ENCODE data around the gene ETV6.

ETV6 gene

GRCh38 chr12:11837216-11837934 lies 187.9 kb downstream of the ETV6 start:
- no peak overlapping the region for H3K27ac ChIP-seq

DNA sequence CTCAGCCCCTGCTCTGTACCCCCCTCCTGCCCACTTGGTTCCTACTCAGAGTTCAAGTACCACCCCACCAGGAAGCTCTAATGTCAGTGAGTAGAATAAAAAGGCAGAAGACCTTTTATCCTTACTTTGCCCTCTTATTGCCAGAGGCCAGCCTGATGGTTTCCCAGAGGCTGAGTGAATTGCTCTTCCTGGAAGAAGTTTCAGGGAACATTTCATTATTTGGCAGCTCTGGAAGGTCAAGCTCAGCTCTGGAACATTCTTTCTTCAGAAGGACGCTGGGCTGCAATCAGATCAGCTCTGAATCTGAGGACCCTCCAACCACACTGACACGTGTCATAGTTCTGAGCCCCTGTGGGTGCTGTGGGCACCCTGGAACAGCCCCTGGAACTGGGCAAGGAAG lies 188.9 kb downstream of the ETV6 start:
- TF ChIP-seq CTCF (conservative IDR thresholded peaks at IDR 0.05) = no peak
- H3K27ac ChIP-seq = no peak overlapping the region

More at GRCh38 chr12:11837216-11837934, 187.9 kb downstream of the ETV6 start:
- TF ChIP-seq CTCF (conservative IDR thresholded peaks at IDR 0.05) = no peak

- H3K27ac ChIP-seq = peak overlapping the region; percentile 72; the same call in 1 of the 2 replicates
- TF ChIP-seq CTCF (conservative IDR thresholded peaks at IDR 0.05) = no peak
Measured at GRCh38 chr12:11839091-11839641, 189.7 kb downstream of the ETV6 start.

DNA sequence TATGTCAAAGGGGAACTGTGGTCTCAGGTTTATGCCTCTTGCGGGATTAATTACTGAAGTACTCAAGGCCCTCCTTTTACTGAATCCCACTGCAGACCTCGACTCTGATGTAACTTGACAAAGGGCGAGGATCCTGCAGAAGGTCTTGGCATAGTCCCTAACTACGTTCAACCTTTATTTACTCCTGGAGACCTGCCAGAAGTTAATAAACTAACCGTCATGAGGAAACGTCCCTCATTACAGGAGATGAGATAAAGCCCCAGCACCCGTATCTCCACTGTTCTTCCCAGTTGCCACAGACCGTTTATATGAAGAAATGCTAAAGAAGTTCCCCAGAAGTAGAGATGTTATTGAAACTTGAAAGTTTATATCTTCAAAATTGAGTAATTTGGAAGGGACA lies 190.9 kb downstream of the ETV6 start:
- TF ChIP-seq CTCF (conservative IDR thresholded peaks at IDR 0.05) = no peak
- H3K27ac ChIP-seq = peak overlapping the region; percentile 72

GRCh38 chr12:11846488-11846887 lies 197.0 kb downstream of the ETV6 start:
- no peak for TF ChIP-seq CTCF (conservative IDR thresholded peaks at IDR 0.05)
- no peak overlapping the region for H3K27ac ChIP-seq

- TF ChIP-seq CTCF (conservative IDR thresholded peaks at IDR 0.05) = no peak
- H3K27ac ChIP-seq = no peak overlapping the region
Measured at GRCh38 chr12:11847539-11847938, 198.1 kb downstream of the ETV6 start.

DNA sequence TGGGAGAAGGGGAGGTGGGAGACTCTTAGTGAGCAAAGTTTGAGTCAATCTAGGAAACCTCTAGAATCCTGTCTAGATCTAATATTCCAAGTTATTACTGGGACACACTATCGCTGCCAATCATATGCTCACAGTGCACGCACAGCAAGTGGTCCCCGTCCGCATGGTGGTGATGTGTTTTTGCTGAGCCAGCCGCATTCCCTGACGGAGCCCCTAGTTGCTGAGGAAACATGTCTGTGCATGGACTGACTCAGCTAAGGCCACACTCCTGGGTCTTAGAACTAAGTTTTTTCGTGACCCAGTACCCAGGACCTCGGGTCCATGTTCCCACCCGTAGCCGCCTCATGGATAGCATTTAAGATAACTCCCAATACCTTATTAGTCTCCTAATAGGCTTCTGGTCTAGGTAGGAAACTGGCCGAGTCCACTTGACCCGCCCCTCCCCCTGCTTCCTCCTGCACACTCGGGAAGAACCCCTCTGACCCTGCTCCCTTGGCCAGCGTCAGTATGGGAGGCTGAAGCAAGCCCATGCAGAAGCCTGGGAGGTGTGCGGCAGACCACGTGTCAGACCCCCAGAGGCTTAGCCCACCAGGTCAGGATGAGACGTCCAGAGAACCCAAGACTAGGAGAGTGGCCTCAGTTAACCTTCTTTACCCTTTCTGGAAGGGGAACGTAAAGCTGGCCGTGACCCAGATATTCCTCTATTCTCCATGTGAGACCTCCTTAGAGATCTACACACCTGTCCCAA lies 200.5 kb downstream of the ETV6 start:
- H3K27ac ChIP-seq = no peak overlapping the region
- no peak for TF ChIP-seq CTCF (conservative IDR thresholded peaks at IDR 0.05)
